Glomerular visceral epithelial cell (primary cell): ENCODE results near the gene JARID2.
A peak's percentile ranks its signal among the peaks of the same experiment; 100 is the strongest.
"Not testable (repeated sequence)": the region's sequence is repeated elsewhere in the genome, so short reads cannot be mapped to it uniquely, and the experiment has no call there.

Experiments used
- DNase-seq: peaks from one replicate; pipeline ENCODE4 v3.0.0-alpha.2; 2016; ENCODE audit errors: extremely low spot score

Gene JARID2

GRCh38 chr6:15289456-15289855 is 43.6 kb downstream of the JARID2 start:
- DNase-seq: not testable (repeated sequence)

GRCh38 chr6:15290067-15290680 is 44.3 kb downstream of the JARID2 start:
- no peak for DNase-seq

GRCh38 chr6:15290962-15291704 is 45.3 kb downstream of the JARID2 start:
- DNase-seq: no peak

- DNase-seq: no peak
These were observed 46.9 kb downstream of the JARID2 start for GRCh38 chr6:15292721-15293302.

DNA sequence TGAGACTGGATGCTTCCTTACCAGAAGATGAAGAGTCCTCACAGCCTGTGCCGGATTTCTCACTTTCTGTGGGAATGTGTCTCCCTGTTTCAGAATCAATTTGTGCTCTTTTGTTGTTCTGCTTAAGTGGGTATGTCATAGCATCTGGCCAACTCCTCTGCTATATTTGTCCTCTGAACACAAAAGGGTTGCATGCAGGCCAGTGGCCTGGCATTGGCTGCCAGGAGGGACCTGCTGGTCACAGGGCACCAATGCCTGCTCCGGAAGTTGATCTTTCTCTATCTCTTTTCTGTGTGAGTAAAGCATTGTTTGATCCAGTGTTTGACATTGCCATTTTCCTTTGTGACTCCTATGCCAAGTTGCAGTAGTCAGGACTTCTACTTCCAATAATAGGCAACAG is 47.8 kb downstream of the JARID2 start:
- no peak for DNase-seq

- no peak for DNase-seq
These were observed 48.6 kb downstream of the JARID2 start for GRCh38 chr6:15294504-15294903.

DNA sequence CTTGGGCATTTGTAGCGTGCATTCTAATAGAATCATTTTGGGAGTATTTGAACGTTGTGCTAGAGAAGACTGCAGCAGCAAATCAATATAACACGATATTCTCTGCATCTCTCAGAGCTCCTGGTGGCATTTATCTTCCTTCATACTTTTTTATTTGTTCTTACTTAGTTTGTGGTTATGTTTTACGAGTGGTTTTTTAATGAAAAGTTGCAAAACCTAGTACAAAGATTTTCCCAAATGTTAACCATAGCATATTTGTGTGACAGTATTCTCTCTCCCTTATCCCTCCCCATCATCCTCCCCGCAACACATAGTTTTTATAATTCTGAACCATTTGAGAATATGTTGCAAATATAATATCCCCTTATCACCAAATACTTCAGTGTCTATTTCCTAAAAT is 50.4 kb downstream of the JARID2 start:
- DNase-seq: no peak

- DNase-seq: no peak
These were observed 50.9 kb downstream of the JARID2 start for GRCh38 chr6:15296735-15297134.

GRCh38 chr6:15297167-15297566 is 51.3 kb downstream of the JARID2 start:
- DNase-seq: not testable (repeated sequence)

- DNase-seq: no peak
These were observed 52.2 kb downstream of the JARID2 start for GRCh38 chr6:15297895-15298590.

GRCh38 chr6:15299430-15300131 is 53.7 kb downstream of the JARID2 start:
- no peak for DNase-seq

DNA sequence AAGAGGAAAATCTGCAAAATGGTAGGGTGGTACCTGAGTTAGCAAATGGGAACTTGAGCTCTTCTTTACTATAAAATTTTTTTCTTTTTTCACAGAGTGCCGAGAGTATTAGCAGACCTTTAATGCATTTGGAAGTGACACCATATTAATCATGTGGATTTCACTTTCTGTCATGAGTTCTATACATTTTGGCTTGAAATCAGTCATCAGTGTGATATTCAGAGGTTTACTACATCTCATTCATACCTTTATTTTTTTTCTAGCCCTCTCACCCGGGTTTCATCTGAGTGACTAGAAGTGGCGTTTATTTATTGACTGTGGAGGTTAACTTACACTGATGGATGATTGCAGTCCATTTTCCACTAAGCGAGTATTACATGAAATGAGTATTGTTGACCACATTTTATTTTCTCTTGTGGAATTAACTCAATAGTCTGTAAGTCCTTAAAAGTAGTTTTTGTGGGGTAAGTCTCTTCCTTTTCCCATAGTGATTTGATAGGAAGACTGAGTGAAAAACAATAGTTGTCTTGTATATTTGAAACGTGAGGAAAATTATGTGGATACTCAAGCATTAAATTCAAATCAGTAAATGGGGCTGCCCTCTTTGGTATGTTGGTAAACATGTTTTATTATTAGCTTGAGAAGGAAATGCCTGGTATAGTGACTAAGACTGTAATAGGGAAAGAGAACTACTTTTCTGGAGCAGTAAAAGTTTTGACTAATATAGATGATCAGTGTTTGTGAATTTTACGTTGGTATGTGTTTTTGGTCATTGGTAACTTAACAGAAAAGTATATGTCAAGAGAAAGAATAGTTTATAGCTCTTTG is 55.5 kb downstream of the JARID2 start:
- no peak for DNase-seq

- DNase-seq: no peak
These were observed 57.5 kb downstream of the JARID2 start for GRCh38 chr6:15303162-15303919.

DNA sequence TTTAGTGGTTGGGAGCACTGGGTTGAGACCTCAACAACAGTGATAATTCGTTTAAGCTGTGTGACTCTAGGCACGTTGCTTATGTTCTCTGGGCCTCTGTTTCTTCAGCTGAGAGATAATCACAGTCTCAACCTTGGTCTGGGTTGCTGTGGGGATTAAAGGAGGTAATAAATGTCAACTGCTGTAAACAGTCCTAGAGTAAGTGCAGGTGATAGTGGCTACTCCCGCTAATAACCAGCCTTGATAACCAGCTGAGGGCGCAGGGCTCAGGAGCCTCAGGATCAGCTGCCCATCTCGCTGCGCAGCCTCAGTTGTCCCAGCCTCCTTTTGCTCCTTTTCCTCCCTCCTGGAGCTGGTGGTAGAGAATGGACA is 58.0 kb downstream of the JARID2 start:
- DNase-seq: no peak

- no peak for DNase-seq
These were observed 58.6 kb downstream of the JARID2 start for GRCh38 chr6:15304337-15305042.

DNA sequence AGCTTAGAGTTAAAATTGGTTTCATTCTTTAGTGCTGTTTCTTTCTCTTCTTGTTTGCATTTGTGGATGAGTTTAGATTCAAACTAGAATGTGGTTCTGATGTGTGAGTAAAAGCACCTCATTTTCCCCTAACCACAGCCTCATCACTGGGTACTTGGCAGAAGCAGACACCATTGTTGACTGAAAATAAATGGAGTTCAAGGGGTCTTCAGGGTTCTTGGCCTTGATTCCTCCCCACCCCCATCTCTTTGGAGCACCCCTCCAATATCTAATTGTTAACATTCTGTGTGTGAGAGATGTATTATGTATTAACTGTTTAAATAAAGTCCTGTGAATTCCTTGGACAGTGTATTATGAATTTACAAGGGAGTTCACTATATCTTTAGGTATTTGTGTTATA is 59.6 kb downstream of the JARID2 start:
- DNase-seq: no peak

DNA sequence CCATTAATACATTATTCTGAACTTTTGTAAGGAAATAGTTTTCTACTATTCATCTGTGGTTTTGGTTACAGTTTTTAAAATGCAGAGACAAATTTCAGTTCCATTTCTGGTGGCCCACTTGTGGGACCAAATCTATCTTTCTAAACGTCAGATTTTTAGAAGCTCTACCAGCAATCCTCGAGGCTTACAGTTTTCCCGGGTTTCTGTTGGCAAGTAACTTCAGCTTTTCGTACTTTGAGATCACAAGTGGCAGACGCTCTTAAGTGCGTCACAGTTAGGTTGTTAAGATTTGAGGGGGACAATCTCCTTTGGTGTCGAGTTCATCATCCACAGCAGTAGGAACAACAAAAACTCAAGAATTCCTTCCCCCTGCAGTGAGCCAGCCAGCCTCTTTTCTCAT is 60.0 kb downstream of the JARID2 start:
- DNase-seq: no peak

DNA sequence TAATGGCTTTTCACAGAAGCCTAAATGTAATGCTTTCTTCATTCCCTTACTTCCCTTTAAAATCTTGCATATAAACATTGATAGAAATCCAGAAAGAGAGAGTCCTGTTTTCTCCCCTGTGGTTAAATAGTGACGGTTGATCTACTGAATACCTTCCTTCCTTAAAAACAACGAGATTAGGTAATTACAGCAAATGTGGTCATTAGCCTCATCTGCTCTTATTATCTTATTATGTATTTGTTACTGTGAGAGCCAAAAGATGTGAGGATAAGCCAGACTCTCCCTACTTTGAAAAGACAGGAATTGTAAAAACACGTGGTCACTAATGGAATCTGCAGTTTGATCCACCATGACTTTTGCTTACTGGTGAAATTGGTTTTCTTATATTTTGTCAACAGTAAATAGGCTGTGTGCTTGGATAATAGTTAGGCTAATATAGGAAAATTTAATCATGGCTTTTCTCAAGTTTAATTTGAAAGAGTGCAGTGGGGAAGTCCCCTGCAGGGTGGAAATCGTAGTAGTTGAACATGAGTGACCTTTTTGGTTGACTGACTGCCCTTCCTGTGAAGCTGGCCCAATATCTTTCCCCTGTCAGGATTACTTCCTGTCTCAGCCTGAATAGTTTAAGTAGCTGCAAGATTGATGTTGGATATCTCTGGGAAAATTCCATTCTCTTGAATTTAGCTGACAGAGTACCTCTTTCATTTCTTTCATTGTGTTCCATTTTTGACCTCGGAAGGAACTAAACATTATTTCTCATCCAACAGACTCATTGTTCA is 62.8 kb downstream of the JARID2 start:
- DNase-seq: peak; percentile 49
